Measurements from ENCODE around the gene TCL1B.

DNA sequence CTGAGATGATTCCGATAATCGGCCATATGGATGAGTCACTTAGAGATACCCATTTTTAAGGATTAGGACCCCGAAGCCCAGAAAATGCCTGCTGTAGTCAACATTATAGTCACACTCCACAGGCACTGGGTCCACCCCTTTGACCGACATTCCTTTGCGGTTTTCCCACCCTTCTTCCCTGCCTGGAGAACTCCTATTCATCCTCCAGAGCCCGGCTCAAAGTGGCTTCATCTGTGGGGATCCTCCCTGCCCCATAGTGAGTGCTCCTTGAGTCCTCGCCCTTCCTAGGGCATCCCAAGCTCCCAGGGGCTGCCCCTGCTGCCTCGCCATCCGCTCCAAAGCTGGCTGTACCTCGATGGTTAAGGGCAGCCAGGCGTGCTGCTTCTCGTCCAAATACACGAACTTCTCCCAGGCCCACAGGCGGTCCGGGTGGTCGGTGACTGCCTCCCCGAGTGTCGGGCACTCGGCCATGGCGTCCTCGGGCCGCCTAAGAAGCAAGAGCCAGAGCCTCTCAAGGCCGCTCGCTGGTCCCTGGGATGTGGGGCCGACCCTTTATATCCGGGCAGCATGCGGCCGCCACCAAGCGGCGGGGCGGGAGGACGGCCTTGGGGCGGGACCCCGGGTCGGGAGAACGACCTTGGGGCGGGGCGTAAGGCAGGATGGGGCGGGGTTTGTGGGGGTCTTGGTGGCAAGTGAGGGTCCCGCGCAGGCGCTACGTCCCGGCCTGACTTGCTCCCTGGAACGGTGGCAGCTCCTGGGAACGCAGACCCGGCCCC, 27.6 kb downstream of the TCL1B start, which contains the start of gene TCL1A:
- TF ChIP-seq, protein P1, sequence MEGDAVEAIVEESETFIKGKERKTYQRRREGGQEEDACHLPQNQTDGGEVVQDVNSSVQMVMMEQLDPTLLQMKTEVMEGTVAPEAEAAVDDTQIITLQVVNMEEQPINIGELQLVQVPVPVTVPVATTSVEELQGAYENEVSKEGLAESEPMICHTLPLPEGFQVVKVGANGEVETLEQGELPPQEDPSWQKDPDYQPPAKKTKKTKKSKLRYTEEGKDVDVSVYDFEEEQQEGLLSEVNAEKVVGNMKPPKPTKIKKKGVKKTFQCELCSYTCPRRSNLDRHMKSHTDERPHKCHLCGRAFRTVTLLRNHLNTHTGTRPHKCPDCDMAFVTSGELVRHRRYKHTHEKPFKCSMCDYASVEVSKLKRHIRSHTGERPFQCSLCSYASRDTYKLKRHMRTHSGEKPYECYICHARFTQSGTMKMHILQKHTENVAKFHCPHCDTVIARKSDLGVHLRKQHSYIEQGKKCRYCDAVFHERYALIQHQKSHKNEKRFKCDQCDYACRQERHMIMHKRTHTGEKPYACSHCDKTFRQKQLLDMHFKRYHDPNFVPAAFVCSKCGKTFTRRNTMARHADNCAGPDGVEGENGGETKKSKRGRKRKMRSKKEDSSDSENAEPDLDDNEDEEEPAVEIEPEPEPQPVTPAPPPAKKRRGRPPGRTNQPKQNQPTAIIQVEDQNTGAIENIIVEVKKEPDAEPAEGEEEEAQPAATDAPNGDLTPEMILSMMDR (IDR thresholded peaks at IDR 0.05; ENCODE audit: insufficient read depth, low read length, poor library complexity, severe bottlenecking): peak; percentile 36
- no peak for TF ChIP-seq EZH2phosphoT487 (conservative IDR thresholded peaks at IDR 0.05; ENCODE audit: low read length)
